Measurements from ENCODE around the gene TEAD1.

TEAD1 gene

DNA sequence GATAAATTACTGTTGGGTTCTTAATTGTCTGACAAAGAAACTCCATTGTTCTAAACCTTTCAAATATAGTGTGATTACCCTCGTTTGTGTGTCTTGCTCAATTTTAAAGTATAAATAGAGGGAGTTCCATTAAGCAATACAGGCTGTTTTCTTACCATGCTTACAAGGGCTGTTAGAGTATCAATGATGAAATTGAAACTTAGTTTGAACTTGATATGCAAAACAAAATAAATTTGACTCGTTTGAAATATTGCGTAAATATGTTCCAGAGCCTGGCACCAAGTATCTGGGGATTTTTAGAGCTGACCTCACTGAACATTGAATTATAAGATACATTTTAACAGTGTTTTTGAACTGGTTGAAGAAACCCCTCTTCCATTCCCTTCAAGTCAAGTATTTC, 31.7 kb downstream of the TEAD1 start:
- in situ Hi-C loops (cut with HindIII; ENCODE audit: low sequenced_read_pairs) = no loop called here
- no peak overlapping the region for H3K4me3 ChIP-seq (ENCODE audit: low read depth, low read length)
- no peak for DNase-seq (ENCODE audit: low read depth)
- TF ChIP-seq, protein P1, sequence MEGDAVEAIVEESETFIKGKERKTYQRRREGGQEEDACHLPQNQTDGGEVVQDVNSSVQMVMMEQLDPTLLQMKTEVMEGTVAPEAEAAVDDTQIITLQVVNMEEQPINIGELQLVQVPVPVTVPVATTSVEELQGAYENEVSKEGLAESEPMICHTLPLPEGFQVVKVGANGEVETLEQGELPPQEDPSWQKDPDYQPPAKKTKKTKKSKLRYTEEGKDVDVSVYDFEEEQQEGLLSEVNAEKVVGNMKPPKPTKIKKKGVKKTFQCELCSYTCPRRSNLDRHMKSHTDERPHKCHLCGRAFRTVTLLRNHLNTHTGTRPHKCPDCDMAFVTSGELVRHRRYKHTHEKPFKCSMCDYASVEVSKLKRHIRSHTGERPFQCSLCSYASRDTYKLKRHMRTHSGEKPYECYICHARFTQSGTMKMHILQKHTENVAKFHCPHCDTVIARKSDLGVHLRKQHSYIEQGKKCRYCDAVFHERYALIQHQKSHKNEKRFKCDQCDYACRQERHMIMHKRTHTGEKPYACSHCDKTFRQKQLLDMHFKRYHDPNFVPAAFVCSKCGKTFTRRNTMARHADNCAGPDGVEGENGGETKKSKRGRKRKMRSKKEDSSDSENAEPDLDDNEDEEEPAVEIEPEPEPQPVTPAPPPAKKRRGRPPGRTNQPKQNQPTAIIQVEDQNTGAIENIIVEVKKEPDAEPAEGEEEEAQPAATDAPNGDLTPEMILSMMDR (IDR thresholded peaks at IDR 0.05; ENCODE audit: low read depth, low read length, missing control alignments) = no peak

DNA sequence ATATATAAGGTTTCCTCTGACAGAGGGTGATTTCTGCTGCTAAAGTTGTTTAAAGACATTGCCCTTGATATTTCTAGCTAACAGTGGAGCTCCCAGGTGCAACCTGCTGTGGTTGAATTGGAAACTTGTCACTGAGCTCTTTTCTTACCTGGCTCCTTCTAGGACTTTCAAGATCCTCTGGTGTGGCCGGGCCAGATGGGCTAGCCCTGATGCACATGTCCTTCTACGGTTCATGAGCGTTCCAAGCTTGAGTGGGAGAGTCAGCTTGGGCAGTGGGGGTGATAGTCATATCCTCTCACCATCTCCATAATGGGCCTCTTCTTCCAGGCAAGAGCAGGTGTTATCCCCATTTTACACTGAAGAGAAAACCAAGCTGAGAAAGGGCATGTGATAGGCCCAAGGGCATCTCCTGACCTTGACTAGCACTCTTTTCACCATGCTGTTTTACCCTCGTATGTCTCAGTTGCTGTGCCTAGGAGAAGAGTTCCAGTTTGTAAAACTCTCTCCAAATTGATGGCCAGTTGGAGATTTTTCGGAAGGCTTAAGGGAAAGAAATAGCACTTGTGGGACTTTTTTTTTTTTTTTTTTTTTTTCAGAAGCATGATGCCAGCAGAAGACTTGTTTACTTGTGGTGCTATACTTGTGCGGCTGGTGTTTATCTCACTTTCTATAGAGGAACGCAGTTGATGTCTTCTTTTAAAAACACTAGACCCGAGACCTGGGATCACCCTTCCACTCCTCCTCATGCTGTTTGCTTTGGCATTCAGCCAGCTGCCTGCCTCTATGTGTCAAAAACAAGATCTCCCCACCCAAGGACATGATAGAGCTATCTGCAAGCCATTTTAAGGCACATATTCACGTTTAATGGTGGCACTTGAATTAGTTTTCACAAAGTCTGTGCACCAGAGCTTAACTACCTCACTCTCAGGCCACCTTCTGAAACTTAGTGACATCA, 32.6 kb downstream of the TEAD1 start:
- H3K4me3 ChIP-seq (ENCODE audit: low read depth, low read length) = no peak overlapping the region
- TF ChIP-seq, protein P1 (IDR thresholded peaks at IDR 0.05; ENCODE audit: low read depth, low read length, missing control alignments) = no peak
- no peak for DNase-seq (ENCODE audit: low read depth)
- in situ Hi-C loops (cut with HindIII; ENCODE audit: low sequenced_read_pairs) = no loop called here

DNA sequence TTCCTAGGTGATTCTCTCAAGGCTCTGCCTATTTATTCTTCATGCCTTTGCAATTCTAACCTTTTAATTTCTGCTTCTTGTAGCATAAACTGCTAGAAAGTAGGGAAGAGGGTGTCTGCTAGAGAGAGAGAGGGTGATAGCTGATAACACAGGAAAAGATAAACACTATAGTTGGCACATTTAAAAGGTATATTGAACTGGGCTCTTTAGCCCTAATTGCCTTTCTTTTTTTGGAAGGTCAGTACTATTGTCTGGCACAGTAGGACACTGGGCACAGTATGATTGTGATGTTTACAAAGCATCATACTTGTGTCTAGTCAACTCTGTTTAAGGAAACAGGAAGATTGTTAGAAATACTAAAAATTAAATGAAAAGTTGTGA, 33.3 kb downstream of the TEAD1 start:
- in situ Hi-C loops (cut with HindIII; ENCODE audit: low sequenced_read_pairs) = no loop called here
- no peak for DNase-seq (ENCODE audit: low read depth)
- TF ChIP-seq, protein P1 (IDR thresholded peaks at IDR 0.05; ENCODE audit: low read depth, low read length, missing control alignments) = no peak
- H3K4me3 ChIP-seq (ENCODE audit: low read depth, low read length) = no peak overlapping the region

DNA sequence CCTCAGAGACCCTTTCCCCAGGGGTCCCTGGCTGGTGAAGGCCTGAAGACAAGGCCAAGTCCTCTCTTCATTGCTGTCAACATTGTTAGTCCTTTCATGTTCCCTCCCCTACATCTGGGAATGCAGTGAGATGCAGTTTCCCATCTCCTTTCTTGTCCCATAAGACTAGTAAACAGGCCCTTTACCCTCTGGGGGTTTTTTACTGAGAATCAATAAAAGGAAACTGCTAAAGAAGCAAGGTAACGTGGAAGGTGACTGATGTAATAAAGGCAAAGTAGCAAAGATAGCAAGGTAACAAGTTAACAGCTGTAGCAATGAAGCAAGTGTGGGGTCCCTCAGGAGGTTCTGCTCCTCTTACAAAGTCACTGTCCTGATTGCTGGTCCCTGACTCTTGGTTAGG, 37.3 kb downstream of the TEAD1 start:
- TF ChIP-seq, protein P1 (IDR thresholded peaks at IDR 0.05; ENCODE audit: low read depth, low read length, missing control alignments) = no peak
- H3K4me3 ChIP-seq (ENCODE audit: low read depth, low read length) = no peak overlapping the region
- in situ Hi-C loops (cut with HindIII; ENCODE audit: low sequenced_read_pairs) = loop anchor here (5.0 kb wide), 1 partner anchor 61 kb away; no protein-coding TSS in a partner anchor
- no peak for DNase-seq (ENCODE audit: low read depth)

DNA sequence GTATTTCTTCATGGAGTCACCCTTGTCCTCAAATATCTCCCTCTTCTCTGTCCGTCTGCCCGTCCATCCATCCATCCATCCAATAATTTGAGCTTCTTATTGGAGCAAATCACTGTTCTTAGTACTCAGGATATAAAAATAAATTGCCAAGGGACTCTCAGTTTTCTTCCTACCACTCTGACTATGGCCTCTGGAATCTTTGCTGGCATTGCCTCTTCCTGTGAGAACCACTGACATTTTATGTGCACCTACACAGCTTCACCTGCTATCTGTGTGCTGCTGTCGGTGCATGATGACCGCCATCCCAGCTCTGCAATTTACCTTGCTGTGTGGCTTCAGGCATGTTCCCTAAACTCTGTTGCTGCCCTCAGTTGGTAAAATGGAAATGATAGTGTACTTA, 37.9 kb downstream of the TEAD1 start:
- DNase-seq (ENCODE audit: low read depth) = no peak
- H3K4me3 ChIP-seq (ENCODE audit: low read depth, low read length) = no peak overlapping the region
- TF ChIP-seq, protein P1 (IDR thresholded peaks at IDR 0.05; ENCODE audit: low read depth, low read length, missing control alignments) = no peak
- in situ Hi-C loops (cut with HindIII; ENCODE audit: low sequenced_read_pairs) = loop anchor here (5.0 kb wide), 1 partner anchor 60 kb away; no protein-coding TSS in a partner anchor

DNA sequence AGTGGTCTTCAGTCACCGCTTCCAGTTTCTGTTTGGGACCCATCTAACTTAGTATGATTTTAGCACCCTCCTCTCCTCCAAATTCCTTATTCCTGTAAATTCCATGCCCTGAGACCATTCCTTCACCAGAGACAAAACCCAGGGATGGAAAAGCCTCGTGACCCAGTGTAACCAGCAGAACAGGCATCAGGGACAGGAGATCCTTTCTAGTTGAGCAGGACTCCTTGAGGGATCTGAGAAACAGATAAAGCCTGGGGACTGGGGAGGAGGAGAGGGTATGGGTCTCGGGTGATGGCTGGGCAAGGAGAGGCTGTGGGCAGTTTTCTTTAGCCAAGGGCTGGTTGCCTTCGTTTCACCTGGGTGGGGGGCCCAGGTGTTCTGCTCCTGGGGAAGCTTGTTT, 40.9 kb downstream of the TEAD1 start:
- no peak overlapping the region for H3K4me3 ChIP-seq (ENCODE audit: low read depth, low read length)
- TF ChIP-seq, protein P1 (IDR thresholded peaks at IDR 0.05; ENCODE audit: low read depth, low read length, missing control alignments) = no peak
- in situ Hi-C loops (cut with HindIII; ENCODE audit: low sequenced_read_pairs) = no loop called here
- no peak for DNase-seq (ENCODE audit: low read depth)

All from astrocyte of the cerebellum (primary cell).